Chondrocyte (in vitro differentiated cells): ENCODE measurements around the gene TTF2. TPM values are rescaled to one million over a fixed set of nuclear protein-coding genes. Genes with fewer than 3 reads are reported as not detected.
"Not testable (repeated sequence)": the region's sequence is repeated elsewhere in the genome, so short reads cannot be mapped to it uniquely, and the experiment has no call there.

Source experiments
- DNase-seq: peaks from one replicate; pipeline ENCODE4 v3.0.0; 2021; ENCODE audit warnings: mixed read lengths, low spot score
- H3K27ac Mint-ChIP-seq: one replicate; pipeline ENCODE4 v1.8.0; 2021; ENCODE audit warnings: mild to moderate bottlenecking, moderate library complexity, mixed read lengths; ENCODE audit not compliant: unreplicated experiment
- H3K27me3 Mint-ChIP-seq: 2 replicates; pipeline ENCODE4 v1.8.0; 2021; ENCODE audit warnings: low read depth, mixed read lengths
- H3K36me3 Mint-ChIP-seq: 2 replicates; pipeline ENCODE4 v1.8.0; 2021; ENCODE audit warnings: low read depth, mixed read lengths
- H3K4me1 Mint-ChIP-seq: 2 replicates; pipeline ENCODE4 v1.8.0; 2021; ENCODE audit warnings: low read depth, mild to moderate bottlenecking, mixed read lengths
- H3K4me3 Mint-ChIP-seq: one replicate; pipeline ENCODE4 v1.8.0; 2021; ENCODE audit warnings: mild to moderate bottlenecking, moderate library complexity, mixed read lengths; ENCODE audit not compliant: unreplicated experiment
- H3K9me3 Mint-ChIP-seq: 2 replicates; pipeline ENCODE4 v1.8.0; 2021; ENCODE audit warnings: low read depth, mixed read lengths
- microRNA-seq: library from miRNA; unstranded; fragments of <30 nt; microRNA quantifications from one replicate; pipeline ENCODE4 v1.2.0, GENCODE V29; 2020; ENCODE audit warnings: borderline number of aligned reads
- total RNA-seq: library from RNA; stranded (reverse); gene quantifications from 3 replicates; pipeline ENCODE4 v1.2.1, GENCODE V29; 2021
- TF ChIP-seq, protein P1 (sequence below): fragments of 200-600 bp; sonication (generic); IDR thresholded peaks from 2 replicates; pipeline ENCODE4 v1.5.0; 2021; ENCODE audit warnings: antibody characterized with exemption, mild to moderate bottlenecking, moderate library complexity

TTF2 gene
- total RNA-seq, 1 donor from 2014 or later, result 16.4 TPM

GRCh38 chr1:117146575-117147340 is 86.6 kb downstream of the TTF2 start:
- no peak for DNase-seq
- TF ChIP-seq, protein P1, sequence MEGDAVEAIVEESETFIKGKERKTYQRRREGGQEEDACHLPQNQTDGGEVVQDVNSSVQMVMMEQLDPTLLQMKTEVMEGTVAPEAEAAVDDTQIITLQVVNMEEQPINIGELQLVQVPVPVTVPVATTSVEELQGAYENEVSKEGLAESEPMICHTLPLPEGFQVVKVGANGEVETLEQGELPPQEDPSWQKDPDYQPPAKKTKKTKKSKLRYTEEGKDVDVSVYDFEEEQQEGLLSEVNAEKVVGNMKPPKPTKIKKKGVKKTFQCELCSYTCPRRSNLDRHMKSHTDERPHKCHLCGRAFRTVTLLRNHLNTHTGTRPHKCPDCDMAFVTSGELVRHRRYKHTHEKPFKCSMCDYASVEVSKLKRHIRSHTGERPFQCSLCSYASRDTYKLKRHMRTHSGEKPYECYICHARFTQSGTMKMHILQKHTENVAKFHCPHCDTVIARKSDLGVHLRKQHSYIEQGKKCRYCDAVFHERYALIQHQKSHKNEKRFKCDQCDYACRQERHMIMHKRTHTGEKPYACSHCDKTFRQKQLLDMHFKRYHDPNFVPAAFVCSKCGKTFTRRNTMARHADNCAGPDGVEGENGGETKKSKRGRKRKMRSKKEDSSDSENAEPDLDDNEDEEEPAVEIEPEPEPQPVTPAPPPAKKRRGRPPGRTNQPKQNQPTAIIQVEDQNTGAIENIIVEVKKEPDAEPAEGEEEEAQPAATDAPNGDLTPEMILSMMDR, result no peak
- Mint-ChIP-seq H3K27me3 (no peaks in the 10 kb centered on the region), H3K36me3 (no peaks in the 10 kb centered on the region), H3K4me3 (no peak overlapping the region), H3K27ac (peak overlapping the region; percentile 87), H3K4me1 (peaks cover 33% of the 10 kb centered on the region), H3K9me3 (peaks cover 4% of the 10 kb centered on the region)

- no peaks in the 10 kb centered on the region for H3K27me3 Mint-ChIP-seq
- no peaks in the 10 kb centered on the region for H3K36me3 Mint-ChIP-seq
- H3K9me3 Mint-ChIP-seq, result peaks cover 5% of the 10 kb centered on the region
- H3K27ac Mint-ChIP-seq, result peak overlapping the region; percentile 87
- H3K4me3 Mint-ChIP-seq, result no peak overlapping the region
- DNase-seq, result no peak
- TF ChIP-seq, protein P1, result no peak
- H3K4me1 Mint-ChIP-seq, result peaks cover 33% of the 10 kb centered on the region
Measured at GRCh38 chr1:117147341-117147831, 87.3 kb downstream of the TTF2 start.

DNA sequence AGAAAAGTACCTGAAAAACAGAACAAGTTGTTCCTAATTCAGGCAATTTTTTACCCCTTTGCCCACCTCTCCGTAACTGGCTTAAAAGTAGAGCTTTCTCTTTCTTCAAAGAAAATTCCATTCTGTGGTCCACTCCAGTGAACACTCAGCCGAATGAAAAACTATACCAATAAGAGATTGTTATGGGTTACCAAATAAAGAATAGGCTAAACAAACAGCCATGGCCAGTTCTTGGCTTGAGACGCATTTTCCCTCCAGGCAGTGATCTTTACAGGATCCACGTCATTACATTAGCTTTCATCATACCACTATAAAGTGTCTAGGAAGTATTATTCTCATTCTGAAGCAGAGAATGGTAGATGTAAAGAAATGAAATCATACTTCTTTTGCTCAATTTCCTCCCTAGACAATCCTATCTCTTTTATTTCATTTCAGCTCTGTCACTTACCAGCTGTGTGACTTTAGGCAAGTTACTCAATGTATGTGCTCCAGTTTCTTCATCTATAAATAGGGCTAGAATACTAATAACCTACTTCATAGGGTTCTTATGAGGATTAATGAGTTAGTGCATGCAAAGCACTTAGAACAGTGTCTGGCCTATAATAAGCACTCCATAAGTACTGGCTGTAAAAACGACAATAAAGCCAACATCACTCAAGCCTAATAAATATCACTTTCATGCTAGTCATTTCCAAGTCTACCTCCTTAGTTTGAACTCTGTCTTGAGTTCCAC is 87.9 kb downstream of the TTF2 start:
- Mint-ChIP-seq H3K4me3 (no peak overlapping the region), H3K4me1 (peaks cover 33% of the 10 kb centered on the region), H3K27ac (peak overlapping the region; percentile 87), H3K9me3 (peaks cover 5% of the 10 kb centered on the region), H3K27me3 (no peaks in the 10 kb centered on the region), H3K36me3 (no peaks in the 10 kb centered on the region)
- no peak for DNase-seq
- TF ChIP-seq, protein P1, result no peak

DNA sequence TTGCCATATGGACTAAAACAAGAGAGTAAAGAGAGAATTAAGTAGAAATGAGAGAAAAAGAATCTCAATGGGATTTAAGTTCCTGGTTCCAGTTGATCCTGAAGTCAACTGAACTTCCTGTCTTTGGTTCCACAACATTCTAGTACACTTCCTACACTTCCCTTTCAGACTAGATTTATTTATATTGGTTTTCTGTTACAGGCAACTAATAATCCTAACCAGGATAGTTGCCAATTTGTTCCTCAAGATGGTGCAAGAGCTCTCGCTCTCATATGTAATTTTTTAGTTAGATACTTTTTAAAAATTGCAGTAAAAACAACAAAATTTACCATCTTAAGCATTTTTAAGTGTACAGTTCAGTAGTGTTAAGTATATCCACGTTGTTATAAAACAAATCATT is 90.2 kb downstream of the TTF2 start:
- no peak overlapping the region for H3K4me3 Mint-ChIP-seq
- H3K4me1 Mint-ChIP-seq, result peaks cover 33% of the 10 kb centered on the region
- H3K9me3 Mint-ChIP-seq, result peaks cover 5% of the 10 kb centered on the region
- no peaks in the 10 kb centered on the region for H3K36me3 Mint-ChIP-seq
- TF ChIP-seq, protein P1, result peak; percentile 48
- no peak overlapping the region for H3K27ac Mint-ChIP-seq
- no peak for DNase-seq
- no peaks in the 10 kb centered on the region for H3K27me3 Mint-ChIP-seq

- not testable (repeated sequence) for H3K36me3 Mint-ChIP-seq, H3K27me3 Mint-ChIP-seq, H3K4me3 Mint-ChIP-seq, H3K27ac Mint-ChIP-seq, DNase-seq, H3K9me3 Mint-ChIP-seq
- H3K4me1 Mint-ChIP-seq, result peaks cover 28% of the 10 kb centered on the region
Measured at GRCh38 chr1:117151305-117151704, 91.2 kb downstream of the TTF2 start.

Small RNA genes within 50 kb of the gene (microRNA-seq; reads per million reads assigned to microRNA genes)
- gene MIR942, result 17.7 reads per million, percentile 32 among the genes with 10 or more reads in this experiment

Other genes with a start within 250 kb of the TTF2 start
- 79.7 to 123 TPM (median 117 TPM) in 3 replicates for gene PTGFRN, start 150.4 kb upstream of the TTF2 start, total RNA-seq
- gene CD101, start 58.6 kb upstream of the TTF2 start, total RNA-seq, result 0.79 to 1.4 TPM (median 1.0 TPM) in 3 replicates
- 5.3 to 6.3 TPM (median 6.0 TPM) in 3 replicates for gene TRIM45, start 61.4 kb downstream of the TTF2 start, total RNA-seq
- not detected in 3 replicates for gene VTCN1, start 150.6 kb downstream of the TTF2 start, total RNA-seq